Caco-2 (cell line): Measurements from ENCODE around the gene GPANK1. TPM values are rescaled to one million over a fixed set of nuclear protein-coding genes. Genes with fewer than 3 reads are reported as not detected.

Experiments used
- BruUV-seq: library from RNA; stranded (reverse); fragments of 400-500 nt; replicated peaks from 2 replicates; lab custom pipeline; 2021; lab: Mats Ljungman, UMichigan
- CTCF ChIA-PET: fragments of 300-600 bp; sonication (Branson Sonifier 250); formaldehyde crosslinking; loops from one replicate; lab custom pipeline; 2022; ENCODE audit warnings: antibody characterized with exemption; lab: Charles Lee
- POLR2A ChIA-PET: fragments of 300-600 bp; sonication (Branson Sonifier 250); formaldehyde crosslinking; loops from one replicate; lab custom pipeline; 2022; ENCODE audit warnings: antibody characterized with exemption; lab: Charles Lee
- DNase-seq, 2 experiments: peaks; one replicate each; pipeline versions ENCODE4 v3.0.0 to v3.0.0-alpha.2; 2020 to 2022
- H3K27me3 ChIP-seq: replicated peaks from 2 replicates; pipeline ENCODE4 v1.6.0; 2011; ENCODE audit warnings: low read length; ENCODE audit not compliant: control insufficient read depth, insufficient read depth
- H3K36me3 ChIP-seq: 2 replicates; pipeline ENCODE4 v1.5.1; 2011; ENCODE audit warnings: low read length; ENCODE audit not compliant: control insufficient read depth, insufficient read depth
- H3K4me1 ChIP-seq: fragments of 250-450 bp; sonication (Bioruptor Pico); 2 replicates; pipeline ENCODE4 v1.5.1; 2020; ENCODE audit warnings: mild to moderate bottlenecking
- H3K4me3 ChIP-seq: 2 replicates; pipeline ENCODE4 v1.5.1; 2011; ENCODE audit warnings: low read depth, mild to moderate bottlenecking, control low read depth, low read length
- H3K9me3 ChIP-seq: fragments of 250-450 bp; sonication (Bioruptor Pico); 2 replicates; pipeline ENCODE4 v1.5.1; 2020; ENCODE audit warnings: mild to moderate bottlenecking, moderate library complexity
- H3K27ac Mint-ChIP-seq: one replicate; pipeline ENCODE4 v1.8.0; 2022; ENCODE audit warnings: mixed read lengths; ENCODE audit not compliant: unreplicated experiment
- H3K27me3 Mint-ChIP-seq: one replicate; pipeline ENCODE4 v1.8.0; 2022; ENCODE audit warnings: mixed read lengths; ENCODE audit not compliant: insufficient read depth, unreplicated experiment
- H3K36me3 Mint-ChIP-seq: one replicate; pipeline ENCODE4 v1.8.0; 2022; ENCODE audit warnings: mild to moderate bottlenecking, mixed read lengths; ENCODE audit not compliant: insufficient read depth, unreplicated experiment
- H3K4me1 Mint-ChIP-seq: one replicate; pipeline ENCODE4 v1.8.0; 2022; ENCODE audit warnings: low read depth, mixed read lengths; ENCODE audit not compliant: unreplicated experiment
- H3K4me3 Mint-ChIP-seq: one replicate; pipeline ENCODE4 v1.8.0; 2022; ENCODE audit warnings: mild to moderate bottlenecking, moderate library complexity, mixed read lengths; ENCODE audit not compliant: unreplicated experiment
- H3K9me3 Mint-ChIP-seq: one replicate; pipeline ENCODE4 v1.8.0; 2022; ENCODE audit warnings: mixed read lengths; ENCODE audit not compliant: unreplicated experiment
- CTCF ChIP-seq, 2 experiments: fragments of 200-600 bp in 1 of 2; IDR thresholded peaks; 1 replicate in 1 of 2; 2 replicates in 1 of 2; pipeline versions ENCODE4 v1.5.1 to v1.8.0; 2011 to 2022; ENCODE audit warnings: antibody characterized with exemption in 1 of 2, control low read depth in 1 of 2, inconsistent platforms in 1 of 2, low read depth in 1 of 2, low read length in 1 of 2, mild to moderate bottlenecking in 1 of 2, moderate library complexity in 1 of 2; ENCODE audit not compliant: insufficient read depth in 1 of 2, severe bottlenecking in 1 of 2, unreplicated experiment in 1 of 2
- intact Hi-C: fragments of 100-400 bp; cut with micrococcal nuclease; formaldehyde crosslinking; loops from one replicate; pipeline ENCODE4 v1.10.0; 2022; ENCODE audit not compliant: unreplicated experiment
- total RNA-seq: library from RNA; stranded (reverse); gene quantifications from 2 replicates; pipeline ENCODE4 v1.2.3, GENCODE V29; 2022

The GPANK1 gene
- total RNA-seq, 1 experiment from 2014 or later: 20.3 TPM

DNA sequence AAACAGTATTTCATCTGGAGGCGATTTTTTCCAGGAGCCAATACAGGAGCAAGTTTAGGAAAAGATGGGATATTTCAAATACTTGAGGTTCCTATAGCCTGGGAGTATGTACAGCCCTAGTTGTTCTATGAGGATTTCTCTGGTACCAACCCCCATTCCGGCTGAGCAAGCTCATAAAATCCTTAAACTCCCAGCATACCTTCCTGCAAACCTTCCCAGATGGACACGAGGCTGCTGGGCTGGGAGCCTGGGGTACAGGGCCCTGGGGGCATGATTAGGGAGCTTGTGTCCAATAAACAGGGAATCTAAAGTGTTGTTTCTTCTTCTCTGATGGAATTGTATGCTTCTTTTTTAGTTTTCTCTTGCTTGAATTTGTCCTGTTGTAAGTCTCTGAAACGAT is 42.8 kb downstream of the GPANK1 start:
- Histone ChIP-seq H3K4me3 (peak overlapping the region; percentile 77), H3K36me3 (peaks cover 18% of the 10 kb centered on the region), H3K27me3 (no peaks in the 10 kb centered on the region), H3K9me3 (no peaks in the 10 kb centered on the region), H3K4me1 (peaks cover 9% of the 10 kb centered on the region)
- Mint-ChIP-seq H3K27ac (peak overlapping the region; percentile 99), H3K9me3 (no peaks in the 10 kb centered on the region), H3K27me3 (no peaks in the 10 kb centered on the region), H3K36me3 (peaks cover 68% of the 10 kb centered on the region), H3K4me3 (peak overlapping the region; percentile 83), H3K4me1 (peaks cover 12% of the 10 kb centered on the region)
- DNase-seq: no peak
- ChIA-PET CTCF (no interaction called here), POLR2A (interaction anchor here (0.5 to 1.4 kb wide), 4 partner anchors 30 to 43 kb away, joined by 3 to 4 read pairs (median 4); partner anchors contain the start of genes APOM, BAG6, C6orf47 and GPANK1)
- no TSS peak for BruUV-seq
- intact Hi-C loops: loop anchor here (2.0 kb wide), 1 partner anchor 31 kb away; the partner anchor contains the start of gene BAG6
- TF ChIP-seq CTCF (IDR thresholded peaks at IDR 0.05; ENCODE audit: insufficient read depth in 1 of 2, low read depth in 1 of 2, low read length in 1 of 2, severe bottlenecking in 1 of 2, unreplicated experiment in 1 of 2): no peak

DNA sequence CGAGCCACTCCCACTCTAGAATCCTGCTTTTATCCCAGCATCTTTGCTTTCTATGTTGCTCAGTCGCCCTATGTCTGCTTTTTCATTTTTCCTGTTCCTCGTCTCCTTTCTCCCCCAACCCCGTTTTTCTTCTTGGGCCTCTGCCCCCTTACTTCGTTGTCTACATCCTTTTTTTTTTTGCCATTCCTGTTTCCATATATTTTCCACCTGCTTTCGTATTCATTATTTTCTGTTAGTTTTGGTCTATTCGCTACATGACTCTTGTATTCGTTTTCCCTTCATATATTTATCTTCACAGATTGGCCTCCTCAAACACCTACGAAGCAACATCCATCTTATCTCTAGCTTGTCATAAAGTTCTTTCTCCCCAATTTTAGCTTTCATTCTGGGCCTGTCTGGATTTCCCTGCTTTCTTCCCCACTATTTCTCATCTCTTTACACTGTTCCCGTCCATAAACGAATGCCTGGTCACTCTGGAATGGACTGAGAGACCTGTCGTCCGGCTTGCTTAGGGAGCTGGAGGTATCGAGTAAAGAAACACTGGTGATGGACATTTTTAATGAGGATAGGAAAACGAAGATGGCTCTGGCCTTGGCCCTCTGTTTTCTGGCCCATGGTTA is 43.4 kb downstream of the GPANK1 start:
- POLR2A ChIA-PET: interaction anchor here (0.5 to 1.8 kb wide), 4 partner anchors 31 to 43 kb away, joined by 3 to 13 read pairs (median 4); partner anchors contain the start of genes APOM, BAG6, C6orf47 and GPANK1
- CTCF ChIA-PET: interaction anchor here (1.0 kb wide), 1 partner anchor 36 kb away, joined by 3 read pairs; the partner anchor contains the start of gene LST1
- Mint-ChIP-seq H3K27ac (peak overlapping the region; percentile 99), H3K9me3 (no peaks in the 10 kb centered on the region), H3K4me3 (peak overlapping the region; percentile 83), H3K4me1 (peaks cover 12% of the 10 kb centered on the region), H3K36me3 (peaks cover 62% of the 10 kb centered on the region), H3K27me3 (no peaks in the 10 kb centered on the region)
- TSS peak; percentile 62 for BruUV-seq
- Histone ChIP-seq H3K9me3 (no peaks in the 10 kb centered on the region), H3K4me1 (peaks cover 9% of the 10 kb centered on the region), H3K4me3 (peak overlapping the region; percentile 77), H3K36me3 (peaks cover 16% of the 10 kb centered on the region), H3K27me3 (no peaks in the 10 kb centered on the region)
- DNase-seq: no peak
- TF ChIP-seq CTCF (IDR thresholded peaks at IDR 0.05; ENCODE audit: insufficient read depth in 1 of 2, low read depth in 1 of 2, low read length in 1 of 2, severe bottlenecking in 1 of 2, unreplicated experiment in 1 of 2): no peak
- intact Hi-C loops: loop anchor here (2.0 kb wide), 1 partner anchor 31 kb away; the partner anchor contains the start of gene BAG6

GRCh38 chr6:31620586-31621319 is 44.0 kb downstream of the GPANK1 start, which contains the start of gene PRRC2A:
Gene PRRC2A (plus strand): TSS chr6:31620715. CDS start chr6:31622790, 2,075 bp downstream.
- no peaks in the 10 kb centered on the region for H3K27me3 ChIP-seq
- Mint-ChIP-seq H3K27ac (peak within 1 kb of the TSS; percentile 99), H3K36me3 (peaks cover 56% of the 10 kb centered on the region), H3K4me1 (peaks cover 12% of the 10 kb centered on the region), H3K4me3 (peak within 1 kb of the TSS; percentile 83), H3K27me3 (no peaks in the 10 kb centered on the region), H3K9me3 (no peaks in the 10 kb centered on the region)
- H3K4me1 ChIP-seq: peaks cover 13% of the 10 kb centered on the region
- no peaks in the 10 kb centered on the region for H3K9me3 ChIP-seq
- intact Hi-C loops: loop anchor here (1.0 to 2.0 kb wide), 3 partner anchors 32 to 74 kb away; partner anchors contain the start of genes ATP6V1G2 and BAG6
- H3K36me3 ChIP-seq: peaks cover 14% of the 10 kb centered on the region
- ChIA-PET POLR2A (interaction anchor here (0.6 to 1.8 kb wide), 4 partner anchors 32 to 1117 kb away, joined by 3 to 13 read pairs (median 4); partner anchors contain the start of genes BAG6, C6orf47 and DDX39B), CTCF (interaction anchor here (0.6 to 1.0 kb wide), 3 partner anchors 35 to 507 kb away, joined by 3 to 4 read pairs (median 3); partner anchors contain the start of genes ATF6B and LST1)
- H3K4me3 ChIP-seq: peak within 1 kb of the TSS; percentile 77
- DNase-seq: peak; percentile 81 to 87
- no TSS peak for BruUV-seq
- no peak for TF ChIP-seq CTCF (IDR thresholded peaks at IDR 0.05; ENCODE audit: insufficient read depth in 1 of 2, low read depth in 1 of 2, low read length in 1 of 2, severe bottlenecking in 1 of 2, unreplicated experiment in 1 of 2)
